ENCODE measurements around the gene EVX1.

GRCh38 chr7:27235387-27236311 is 7.0 kb upstream of the EVX1 start:
- TF ChIP-seq POLR2AphosphoS5 (IDR thresholded peaks at IDR 0.05) (no peak), EP300 (IDR thresholded peaks at IDR 0.05) (no peak), POLR2A (IDR thresholded peaks at IDR 0.05) (no peak)
- TF ChIP-seq, protein P1, sequence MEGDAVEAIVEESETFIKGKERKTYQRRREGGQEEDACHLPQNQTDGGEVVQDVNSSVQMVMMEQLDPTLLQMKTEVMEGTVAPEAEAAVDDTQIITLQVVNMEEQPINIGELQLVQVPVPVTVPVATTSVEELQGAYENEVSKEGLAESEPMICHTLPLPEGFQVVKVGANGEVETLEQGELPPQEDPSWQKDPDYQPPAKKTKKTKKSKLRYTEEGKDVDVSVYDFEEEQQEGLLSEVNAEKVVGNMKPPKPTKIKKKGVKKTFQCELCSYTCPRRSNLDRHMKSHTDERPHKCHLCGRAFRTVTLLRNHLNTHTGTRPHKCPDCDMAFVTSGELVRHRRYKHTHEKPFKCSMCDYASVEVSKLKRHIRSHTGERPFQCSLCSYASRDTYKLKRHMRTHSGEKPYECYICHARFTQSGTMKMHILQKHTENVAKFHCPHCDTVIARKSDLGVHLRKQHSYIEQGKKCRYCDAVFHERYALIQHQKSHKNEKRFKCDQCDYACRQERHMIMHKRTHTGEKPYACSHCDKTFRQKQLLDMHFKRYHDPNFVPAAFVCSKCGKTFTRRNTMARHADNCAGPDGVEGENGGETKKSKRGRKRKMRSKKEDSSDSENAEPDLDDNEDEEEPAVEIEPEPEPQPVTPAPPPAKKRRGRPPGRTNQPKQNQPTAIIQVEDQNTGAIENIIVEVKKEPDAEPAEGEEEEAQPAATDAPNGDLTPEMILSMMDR (IDR thresholded peaks at IDR 0.05): peak in 4 of 6 experiments; percentile 11 to 48 (median 22)
